ENCODE results near the gene CCL4.
"Not testable (repeated sequence)": the region's sequence is repeated elsewhere in the genome, so short reads cannot be mapped to it uniquely, and the experiment has no call there.

The CCL4 gene

GRCh38 chr17:36118477-36119353 lies 15.1 kb downstream of the CCL4 start:
- no peak for DNase-seq

- DNase-seq = no peak
Observed at GRCh38 chr17:36120221-36120620, 16.6 kb downstream of the CCL4 start.

- not testable (repeated sequence) for DNase-seq
Observed at GRCh38 chr17:36121099-36121498, 17.5 kb downstream of the CCL4 start.

- no peak for DNase-seq
Observed at GRCh38 chr17:36123431-36123830, 19.8 kb downstream of the CCL4 start.

GRCh38 chr17:36124879-36125824 lies 21.5 kb downstream of the CCL4 start:
- no peak for DNase-seq

- no peak for DNase-seq
Observed at GRCh38 chr17:36127199-36127893, 23.7 kb downstream of the CCL4 start.

GRCh38 chr17:36127911-36128310 lies 24.3 kb downstream of the CCL4 start:
- DNase-seq = no peak

- no peak for DNase-seq
Observed at GRCh38 chr17:36128411-36128978, 24.9 kb downstream of the CCL4 start.

GRCh38 chr17:36129616-36130015 lies 26.0 kb downstream of the CCL4 start:
- no peak for DNase-seq

GRCh38 chr17:36130346-36130745 lies 26.7 kb downstream of the CCL4 start:
- no peak for DNase-seq

GRCh38 chr17:36131421-36131820 lies 27.8 kb downstream of the CCL4 start:
- DNase-seq = no peak

- no peak for DNase-seq
Observed at GRCh38 chr17:36131931-36132330, 28.3 kb downstream of the CCL4 start.

- no peak for DNase-seq
Observed at GRCh38 chr17:36132421-36132831, 28.8 kb downstream of the CCL4 start.

- DNase-seq = no peak
Observed at GRCh38 chr17:36133602-36134236, 30.1 kb downstream of the CCL4 start.

GRCh38 chr17:36135465-36135864 lies 31.8 kb downstream of the CCL4 start:
- DNase-seq = no peak

GRCh38 chr17:36136036-36136435 lies 32.4 kb downstream of the CCL4 start:
- DNase-seq = no peak

- no peak for DNase-seq
Observed at GRCh38 chr17:36136439-36136838, 32.8 kb downstream of the CCL4 start.

GRCh38 chr17:36142235-36142634 lies 38.6 kb downstream of the CCL4 start:
- DNase-seq = no peak

- DNase-seq = no peak
Observed at GRCh38 chr17:36142806-36143205, 39.2 kb downstream of the CCL4 start.

- no peak for DNase-seq
Observed at GRCh38 chr17:36144014-36144413, 40.4 kb downstream of the CCL4 start.

GRCh38 chr17:36144981-36145729 lies 41.5 kb downstream of the CCL4 start:
- no peak for DNase-seq

All from T-helper 2 cell (primary cell).